SK-N-MC (cell line): ENCODE results near the gene ASCL2.
"Not testable (repeated sequence)": the region's sequence is repeated elsewhere in the genome, so short reads cannot be mapped to it uniquely, and the experiment has no call there.

Experiments
- DNase-seq: peaks from one replicate; pipeline ENCODE4 v3.0.0-alpha.2; 2011; ENCODE audit warnings: low read depth, low spot score
- H3K27ac ChIP-seq: fragments of 200-600 bp; sonication (generic); 2 replicates; pipeline ENCODE4 v1.5.1; 2016; ENCODE audit warnings: mixed run types
- H3K36me3 ChIP-seq: fragments of 200-600 bp; sonication (generic); 2 replicates; pipeline ENCODE4 v1.6.1; 2017; ENCODE audit warnings: antibody characterized with exemption, low read length, mixed read lengths; ENCODE audit not compliant: insufficient read depth
- H3K4me3 ChIP-seq: fragments of 200-600 bp; sonication (generic); 2 replicates; pipeline ENCODE4 v1.5.1; 2016
- H3K9ac ChIP-seq: fragments of 200-600 bp; sonication (generic); 2 replicates; pipeline ENCODE4 v1.8.0; 2017; ENCODE audit warnings: mixed run types, mixed read lengths; ENCODE audit not compliant: insufficient read length
- H3K9me3 ChIP-seq: fragments of 200-600 bp; sonication (generic); 2 replicates; pipeline ENCODE4 v1.6.1; 2017; ENCODE audit warnings: low read depth, mild to moderate bottlenecking, antibody characterized with exemption, low read length, moderate library complexity, mixed read lengths
- EZH2 ChIP-seq: fragments of 200-600 bp; sonication (generic); IDR thresholded peaks from one replicate; pipeline ENCODE4 v1.6.1; 2017; ENCODE audit warnings: antibody characterized with exemption
- FOXP2 ChIP-seq: optimal IDR thresholded peaks from 2 replicates; pipeline ENCODE3; 2011; ENCODE audit warnings: mild to moderate bottlenecking, moderate library complexity; ENCODE audit not compliant: insufficient read depth; ENCODE audit errors: extremely low read length, control extremely low read depth
- POLR2AphosphoS5 ChIP-seq: IDR thresholded peaks from 2 replicates; pipeline ENCODE4 v1.6.1; 2012; ENCODE audit warnings: mild to moderate bottlenecking, low read depth, low read length, borderline replicate concordance

The ASCL2 gene

GRCh38 chr11:2295971-2296912 is 25.9 kb upstream of the ASCL2 start:
- TF ChIP-seq FOXP2 = no peak
- TF ChIP-seq POLR2AphosphoS5 = no peak
- no peak for TF ChIP-seq EZH2
- DNase-seq = no peak
- no peaks in the 10 kb centered on the region for H3K36me3 ChIP-seq
- H3K4me3 ChIP-seq = no peak overlapping the region
- no peak overlapping the region for H3K9ac ChIP-seq
- no peaks in the 10 kb centered on the region for H3K9me3 ChIP-seq
- H3K27ac ChIP-seq = no peak overlapping the region

GRCh38 chr11:2294926-2295290 is 24.5 kb upstream of the ASCL2 start:
- TF ChIP-seq EZH2 = no peak
- no peak for TF ChIP-seq FOXP2
- TF ChIP-seq POLR2AphosphoS5 = no peak
- H3K9me3 ChIP-seq = no peaks in the 10 kb centered on the region
- no peak for DNase-seq
- H3K9ac ChIP-seq = no peak overlapping the region
- H3K27ac ChIP-seq = no peak overlapping the region
- H3K36me3 ChIP-seq = no peaks in the 10 kb centered on the region
- no peak overlapping the region for H3K4me3 ChIP-seq

- H3K36me3 ChIP-seq = no peaks in the 10 kb centered on the region
- DNase-seq = no peak
- no peak overlapping the region for H3K4me3 ChIP-seq
- no peak overlapping the region for H3K27ac ChIP-seq
- no peaks in the 10 kb centered on the region for H3K9me3 ChIP-seq
- no peak for TF ChIP-seq FOXP2
- TF ChIP-seq POLR2AphosphoS5 = no peak
- TF ChIP-seq EZH2 = no peak
- no peak overlapping the region for H3K9ac ChIP-seq
Observed at GRCh38 chr11:2293984-2294925, 23.9 kb upstream of the ASCL2 start.

- H3K9ac ChIP-seq = no peak overlapping the region
- H3K9me3 ChIP-seq = no peaks in the 10 kb centered on the region
- TF ChIP-seq FOXP2 = no peak
- TF ChIP-seq POLR2AphosphoS5 = no peak
- TF ChIP-seq EZH2 = no peak
- H3K27ac ChIP-seq = no peak overlapping the region
- DNase-seq = no peak
- H3K36me3 ChIP-seq = no peaks in the 10 kb centered on the region
- H3K4me3 ChIP-seq = no peak overlapping the region
Observed at GRCh38 chr11:2293531-2293971, 23.2 kb upstream of the ASCL2 start.

- H3K9ac ChIP-seq = no peak overlapping the region
- no peaks in the 10 kb centered on the region for H3K9me3 ChIP-seq
- TF ChIP-seq FOXP2 (no peak), EZH2 (no peak), POLR2AphosphoS5 (no peak)
- DNase-seq = no peak
- no peaks in the 10 kb centered on the region for H3K36me3 ChIP-seq
- no peak overlapping the region for H3K4me3 ChIP-seq
- no peak overlapping the region for H3K27ac ChIP-seq
Observed at GRCh38 chr11:2290351-2290841, 20.0 kb upstream of the ASCL2 start.

GRCh38 chr11:2289859-2290258 is 19.5 kb upstream of the ASCL2 start:
- H3K27ac ChIP-seq = no peak overlapping the region
- H3K4me3 ChIP-seq = no peak overlapping the region
- TF ChIP-seq EZH2 (no peak), POLR2AphosphoS5 (no peak), FOXP2 (no peak)
- no peaks in the 10 kb centered on the region for H3K36me3 ChIP-seq
- no peak overlapping the region for H3K9ac ChIP-seq
- H3K9me3 ChIP-seq = no peaks in the 10 kb centered on the region
- DNase-seq = no peak

- Histone ChIP-seq H3K4me3 (no peak overlapping the region), H3K9ac (no peak overlapping the region), H3K27ac (no peak overlapping the region), H3K36me3 (no peaks in the 10 kb centered on the region), H3K9me3 (no peaks in the 10 kb centered on the region)
- DNase-seq = no peak
- no peak for TF ChIP-seq POLR2AphosphoS5
- TF ChIP-seq EZH2 = no peak
- no peak for TF ChIP-seq FOXP2
Observed at GRCh38 chr11:2289350-2289749, 19.0 kb upstream of the ASCL2 start.

- Histone ChIP-seq H3K9ac (no peak overlapping the region), H3K9me3 (no peaks in the 10 kb centered on the region), H3K27ac (no peak overlapping the region), H3K4me3 (no peak overlapping the region), H3K36me3 (no peaks in the 10 kb centered on the region)
- no peak for DNase-seq
- TF ChIP-seq POLR2AphosphoS5 (no peak), EZH2 (no peak), FOXP2 (no peak)
Observed at GRCh38 chr11:2287091-2287490, 16.7 kb upstream of the ASCL2 start.

GRCh38 chr11:2286350-2286749 is 16.0 kb upstream of the ASCL2 start:
- not testable (repeated sequence) for H3K4me3 ChIP-seq, H3K27ac ChIP-seq, H3K36me3 ChIP-seq, H3K9ac ChIP-seq, H3K9me3 ChIP-seq, DNase-seq
